GM18505 (cell line): ENCODE data around the gene UBE2F.

ENCODE experiments used
- ATAC-seq: cut with Tn5 transposase; IDR thresholded peaks from one replicate; pipeline ENCODE4 v1.9.1; 2021; ENCODE audit not compliant: unreplicated experiment
- POLR2A ChIP-seq: IDR thresholded peaks from 4 replicates; pipeline ENCODE4 v1.6.1; 2011; ENCODE audit warnings: borderline replicate concordance; ENCODE audit not compliant: insufficient read depth, insufficient read length; ENCODE audit errors: extremely low read depth

Gene UBE2F, protein sequence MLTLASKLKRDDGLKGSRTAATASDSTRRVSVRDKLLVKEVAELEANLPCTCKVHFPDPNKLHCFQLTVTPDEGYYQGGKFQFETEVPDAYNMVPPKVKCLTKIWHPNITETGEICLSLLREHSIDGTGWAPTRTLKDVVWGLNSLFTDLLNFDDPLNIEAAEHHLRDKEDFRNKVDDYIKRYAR

DNA sequence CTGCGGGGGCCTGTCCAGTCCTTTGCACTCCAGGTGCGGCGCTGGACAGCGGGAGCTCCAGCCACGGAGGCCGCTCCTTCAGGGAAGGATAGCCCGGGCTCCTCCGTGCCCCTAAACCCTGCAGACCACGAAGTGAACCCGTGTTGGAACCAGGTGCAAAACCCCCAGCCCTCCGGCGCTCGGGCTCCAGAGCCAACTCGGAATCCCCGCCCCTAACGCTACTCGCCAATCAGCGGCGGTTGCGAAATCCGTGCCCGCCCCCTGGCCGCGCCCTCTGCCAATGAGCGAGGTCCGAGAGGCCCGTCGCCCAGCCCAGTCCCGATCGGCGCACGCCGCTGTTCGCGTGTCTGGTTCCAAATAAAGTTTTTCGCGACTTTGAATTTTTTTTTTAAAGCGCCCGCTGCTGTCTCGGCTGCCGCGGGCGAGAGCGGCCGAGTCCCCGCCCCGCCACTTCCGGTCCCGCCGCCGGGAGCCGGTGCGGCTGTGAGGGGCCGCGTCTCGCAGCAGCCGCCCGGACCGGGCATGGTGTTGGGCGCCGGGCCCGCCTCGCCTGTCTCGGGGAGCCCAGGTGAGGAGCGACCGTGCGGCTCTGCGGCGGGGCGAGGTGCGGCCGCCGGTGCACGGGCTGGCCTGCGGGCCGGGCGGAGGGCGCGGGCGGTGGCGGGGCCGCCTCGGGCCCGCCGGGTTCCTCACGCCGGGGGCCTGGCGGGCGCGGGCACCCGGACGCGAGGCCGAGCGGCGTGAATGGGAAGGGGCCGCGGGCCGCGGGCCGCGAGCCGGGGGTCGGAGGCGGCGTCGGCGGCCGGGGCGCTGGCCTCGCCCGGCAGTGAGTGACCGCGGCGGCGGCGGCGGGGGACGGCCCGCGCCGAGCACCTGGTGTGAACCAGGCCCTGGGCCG is at the start of gene UBE2F:
Gene UBE2F (plus strand): TSS at position 450 of the 898 bp plus-strand sequence. CDS start 6,094 bp downstream, outside the sequence.
- peak; percentile 81 for TF ChIP-seq POLR2A
- ATAC-seq = peak; percentile 95

DNA sequence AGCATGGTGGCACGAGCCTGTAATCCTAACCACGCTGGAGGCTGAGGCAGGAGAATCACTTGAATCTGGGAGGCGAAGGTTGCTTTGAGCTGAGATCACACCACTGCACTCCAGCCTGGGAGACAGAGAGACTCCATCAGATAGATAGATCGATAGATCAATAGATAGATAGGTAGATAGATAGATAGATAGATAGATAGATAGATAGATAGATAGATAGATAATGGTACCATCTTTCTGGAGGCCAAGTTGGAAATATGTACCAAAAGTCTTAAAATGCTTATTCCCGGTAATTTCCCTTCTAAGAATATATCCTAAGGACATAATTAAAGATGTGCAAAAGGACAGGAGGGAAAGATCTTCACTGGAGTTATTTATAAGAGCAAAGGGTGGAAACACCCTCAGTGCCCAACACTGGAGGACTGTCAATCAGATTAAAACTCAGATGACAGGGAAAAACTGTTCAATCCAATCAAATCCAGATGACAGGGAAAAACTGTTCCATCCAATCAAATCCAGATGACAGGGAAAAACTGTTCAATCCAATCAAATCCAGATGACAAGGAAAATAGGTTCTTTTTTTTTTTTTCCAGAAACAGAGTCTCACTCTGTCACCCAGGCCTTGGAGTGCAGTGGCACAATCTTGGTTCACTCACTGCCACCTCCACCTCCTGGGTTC is 49.0 kb upstream of the UBE2F start:
- ATAC-seq = no peak
- TF ChIP-seq POLR2A = no peak

- no peak for ATAC-seq
- TF ChIP-seq POLR2A = no peak
These were observed 47.2 kb upstream of the UBE2F start for GRCh38 chr2:237919593-237919992.

DNA sequence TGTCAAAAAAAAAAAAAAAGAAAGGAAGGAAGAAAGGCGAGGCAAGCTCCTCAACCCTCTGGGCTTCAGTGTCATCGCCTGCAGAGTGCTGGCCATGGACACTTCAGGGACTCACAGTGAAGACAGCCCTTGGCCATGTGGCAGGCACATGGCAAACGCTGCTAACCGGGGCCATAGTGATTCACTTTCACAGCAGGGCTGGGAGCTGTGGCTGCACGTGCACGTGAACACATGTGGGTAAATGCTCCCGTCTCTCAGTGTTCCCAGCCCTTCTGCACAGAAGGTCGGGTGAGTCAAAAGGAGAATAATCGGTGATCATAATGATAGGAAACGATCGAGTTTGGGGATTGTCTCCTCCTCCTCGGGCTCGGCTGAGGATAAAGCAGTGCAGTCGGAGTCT is 46.1 kb upstream of the UBE2F start:
- TF ChIP-seq POLR2A = no peak
- no peak for ATAC-seq

GRCh38 chr2:237921967-237922492 is 44.8 kb upstream of the UBE2F start:
- ATAC-seq = no peak

DNA sequence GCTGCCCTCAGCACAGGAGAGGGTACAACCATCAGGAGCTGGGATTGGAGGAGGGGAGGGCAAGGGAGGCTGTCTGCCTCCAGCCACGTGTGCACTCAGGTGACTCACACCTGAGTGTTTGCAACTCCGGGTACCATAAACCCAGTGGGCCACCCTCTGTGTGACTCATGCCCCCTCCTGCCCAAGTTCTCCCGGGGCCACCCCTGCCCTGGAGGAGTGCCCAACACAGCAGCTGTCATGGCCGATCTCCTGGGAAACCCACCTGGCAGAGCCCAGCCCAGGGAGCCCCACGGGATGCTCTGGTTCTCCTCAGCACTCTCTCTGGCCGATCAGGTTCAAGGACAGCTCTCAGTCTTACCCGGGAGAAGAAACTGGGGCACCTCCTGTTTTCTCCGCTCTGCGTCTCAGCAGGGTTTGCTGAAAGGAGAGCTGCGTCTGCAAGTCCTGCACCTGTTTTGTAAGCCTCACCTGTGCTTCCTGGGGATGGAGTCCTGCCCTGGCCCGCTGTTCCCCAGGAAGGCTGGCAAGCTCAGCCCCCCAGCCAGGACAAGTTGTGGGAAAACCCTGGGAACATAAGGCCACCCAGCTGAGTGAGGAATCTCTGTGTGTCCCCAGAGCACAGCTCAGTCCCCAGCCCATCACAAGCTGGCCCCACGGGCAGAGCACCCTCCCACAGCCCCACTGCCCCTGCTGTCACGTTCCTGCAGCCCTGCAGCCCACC is 44.0 kb upstream of the UBE2F start:
- ATAC-seq = no peak
- no peak for TF ChIP-seq POLR2A

More at GRCh38 chr2:237921967-237922492, 44.8 kb upstream of the UBE2F start:
- no peak for TF ChIP-seq POLR2A

DNA sequence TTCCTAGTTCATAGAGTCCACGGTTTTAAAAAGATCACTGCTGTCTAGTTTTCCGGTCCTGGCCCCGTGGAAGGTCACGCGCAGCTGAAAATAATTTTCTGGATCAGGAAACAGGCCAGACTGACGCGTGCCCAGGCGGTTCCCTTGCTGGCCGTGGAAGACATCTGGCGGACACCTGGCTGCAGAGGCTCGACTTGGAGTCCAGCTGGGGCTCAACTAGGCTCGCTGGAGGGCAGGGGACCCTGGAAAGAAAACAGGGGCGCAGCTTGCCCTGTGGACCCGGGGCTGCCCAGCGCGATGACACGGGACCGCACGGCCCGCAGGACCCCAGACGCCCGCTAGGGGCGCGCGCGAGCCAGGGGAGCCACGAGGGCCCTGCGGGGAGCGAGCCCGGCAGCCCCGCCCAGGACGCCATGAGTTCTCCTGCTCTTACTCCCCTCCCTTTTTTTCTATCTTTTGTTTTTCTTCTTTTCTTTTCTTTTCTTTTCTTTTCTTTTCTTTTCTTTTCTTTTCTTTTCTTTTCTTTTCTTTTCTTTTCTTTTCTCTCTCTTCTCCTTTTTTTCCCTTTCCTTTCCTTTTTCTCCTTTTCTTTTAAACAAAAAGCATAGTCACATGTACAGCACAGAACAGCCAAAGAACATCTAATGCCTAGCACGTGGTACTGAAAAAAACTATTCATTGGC is 43.2 kb upstream of the UBE2F start:
- peak; percentile 83 for ATAC-seq
- no peak for TF ChIP-seq POLR2A

- no peak for ATAC-seq
- TF ChIP-seq POLR2A = no peak
These were observed 42.7 kb upstream of the UBE2F start for GRCh38 chr2:237924164-237924534.

DNA sequence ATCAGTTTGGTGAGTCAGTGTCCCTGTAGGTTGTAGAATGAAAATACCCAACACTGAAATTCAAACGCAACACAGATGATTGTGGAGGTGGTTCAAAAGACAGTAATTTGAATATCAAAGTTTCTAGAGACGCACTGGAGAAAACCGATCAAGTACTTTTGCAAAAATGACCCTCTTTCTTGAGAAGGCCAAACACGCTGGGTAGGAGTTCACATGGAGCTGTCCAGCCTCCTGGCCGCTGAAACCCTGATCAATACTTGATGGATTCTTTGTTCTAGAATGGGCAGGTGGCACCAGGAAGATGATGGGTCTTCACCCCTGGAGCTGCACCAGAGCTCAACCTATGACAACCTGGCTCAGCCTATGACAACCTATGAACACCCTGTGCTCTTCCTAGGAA is 39.7 kb upstream of the UBE2F start:
- ATAC-seq = no peak
- TF ChIP-seq POLR2A = no peak

GRCh38 chr2:237927986-237928385 is 38.8 kb upstream of the UBE2F start:
- no peak for TF ChIP-seq POLR2A
- no peak for ATAC-seq

- no peak for ATAC-seq
- TF ChIP-seq POLR2A = no peak
These were observed 36.8 kb upstream of the UBE2F start for GRCh38 chr2:237929979-237930378.

DNA sequence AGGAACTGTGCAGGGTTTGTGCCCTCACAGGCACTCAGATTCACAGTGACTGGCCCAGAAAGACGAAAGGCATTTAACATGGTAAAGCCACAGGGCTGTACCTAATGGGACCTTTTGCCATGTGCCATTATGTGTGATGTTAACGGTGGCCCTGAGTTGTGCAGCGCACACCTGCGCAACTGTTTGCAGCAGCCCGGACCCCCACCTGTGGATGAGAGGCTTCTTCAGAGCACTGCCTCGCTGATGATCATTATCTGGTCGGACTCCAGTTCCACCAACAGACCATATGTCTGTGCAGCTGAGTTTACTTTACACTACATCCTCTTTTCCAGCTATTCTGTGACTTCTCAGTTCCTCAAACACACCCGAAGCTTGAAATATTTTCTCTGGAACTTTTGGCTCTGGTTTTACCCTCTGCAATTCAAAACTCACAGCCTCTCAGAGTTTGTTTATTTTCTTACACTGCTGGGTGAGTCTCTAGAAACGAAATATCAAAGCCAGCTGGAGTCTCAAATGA is 35.6 kb upstream of the UBE2F start:
- no peak for TF ChIP-seq POLR2A
- no peak for ATAC-seq
